ENCODE results near the gene CREM.

Gene CREM

GRCh38 chr10:35223016-35223415 is 96.4 kb downstream of the CREM start:
- no peak for DNase-seq

GRCh38 chr10:35224045-35224740 is 97.5 kb downstream of the CREM start:
- no peak for DNase-seq

DNA sequence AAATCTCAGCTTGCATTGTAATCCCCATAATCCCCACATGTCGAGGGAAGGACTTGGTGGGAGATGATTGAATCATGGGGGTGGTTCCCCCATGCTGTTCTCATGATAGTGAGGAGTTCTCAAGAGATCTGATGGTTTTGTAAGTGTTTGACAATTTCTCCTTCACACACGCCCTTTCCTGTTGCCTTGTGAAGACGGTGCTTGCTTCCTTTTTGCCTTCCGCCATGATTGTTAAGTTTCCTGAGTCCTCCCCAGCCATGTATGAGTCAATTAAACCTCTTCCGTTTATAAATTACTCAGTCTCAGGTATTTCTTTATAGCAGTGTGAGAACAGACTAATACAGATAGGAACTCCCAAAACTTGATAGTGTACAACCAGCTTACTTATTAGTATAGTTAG is 98.6 kb downstream of the CREM start:
- DNase-seq, result no peak

DNA sequence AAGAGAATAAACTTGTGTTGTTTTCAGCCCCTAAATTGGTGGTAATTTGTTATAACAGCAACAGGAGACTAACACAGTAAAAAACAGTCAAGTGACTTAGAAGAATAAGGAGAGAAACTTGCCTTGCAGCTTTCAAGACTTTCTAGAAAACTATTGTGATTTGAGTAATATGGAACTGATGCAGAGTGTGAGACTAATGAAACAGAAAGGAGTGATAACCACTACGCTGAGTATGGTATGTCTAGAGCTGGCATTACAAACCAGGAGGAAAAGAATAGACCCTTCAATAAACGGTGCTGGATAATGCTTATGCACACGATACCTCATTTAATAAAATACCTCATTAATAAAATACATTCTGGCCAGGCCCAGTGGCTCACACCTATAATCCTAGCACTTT is 99.9 kb downstream of the CREM start:
- no peak for DNase-seq

DNA sequence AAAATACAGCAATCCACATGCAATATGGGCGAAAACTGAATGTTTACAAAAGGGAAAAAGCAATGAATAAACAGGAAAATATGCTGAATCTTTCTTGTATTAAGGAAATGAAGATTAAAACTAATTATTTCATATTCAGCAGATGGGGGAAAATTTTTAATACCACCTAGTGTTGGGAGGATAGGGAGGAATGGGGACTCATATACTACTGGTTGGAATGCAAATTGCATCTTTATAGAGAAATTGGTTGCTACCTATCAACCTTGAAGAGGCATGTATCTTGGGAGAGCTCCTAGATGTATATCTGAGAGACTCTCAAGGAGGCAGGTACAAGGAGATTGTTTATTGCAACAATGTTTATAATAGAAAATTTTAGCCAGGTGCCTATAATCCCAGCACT is 101.4 kb downstream of the CREM start:
- no peak for DNase-seq

GRCh38 chr10:35231646-35232045 is 105.0 kb downstream of the CREM start:
- DNase-seq, result no peak

GRCh38 chr10:35232527-35232926 is 105.9 kb downstream of the CREM start:
- DNase-seq, result no peak

DNA sequence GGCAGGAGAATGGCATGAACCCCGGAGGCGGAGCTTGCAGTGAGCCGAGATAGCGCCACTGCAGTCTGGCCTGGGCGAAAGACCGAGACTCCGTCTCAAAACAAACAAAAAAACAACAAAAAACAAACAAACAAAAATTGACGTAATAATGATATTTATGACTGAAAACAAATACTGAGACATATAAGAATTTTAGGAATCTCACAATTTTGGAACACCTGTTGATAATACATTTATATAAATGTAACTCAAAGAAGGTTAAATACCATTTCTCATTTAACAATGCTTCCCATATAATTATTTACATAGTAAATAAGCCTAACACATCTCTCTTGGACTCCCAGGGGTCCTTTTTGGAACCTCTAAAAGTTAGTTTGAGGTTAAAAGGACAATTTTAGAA is 107.4 kb downstream of the CREM start:
- DNase-seq, result no peak

DNA sequence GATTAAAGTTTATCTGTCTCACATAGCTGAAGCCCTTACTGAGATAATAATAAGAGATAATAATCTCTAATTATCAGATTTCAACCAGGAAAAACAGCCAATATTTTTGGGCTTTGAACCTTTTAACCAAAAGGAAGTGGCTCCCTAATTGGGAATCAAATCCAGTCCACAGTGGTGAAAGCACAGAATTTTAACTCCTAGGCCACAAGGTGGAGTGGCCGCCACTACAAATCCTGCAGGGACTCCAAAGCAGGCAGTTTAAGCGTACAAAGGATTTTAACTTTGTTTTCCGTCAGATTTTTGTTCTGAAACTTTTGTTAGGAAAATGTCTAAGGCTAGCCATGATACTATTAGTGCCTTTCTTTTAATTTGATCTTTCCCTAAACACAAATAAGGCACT is 110.1 kb downstream of the CREM start:
- peak; percentile 23 for DNase-seq

GRCh38 chr10:35237766-35238512 is 111.3 kb downstream of the CREM start:
- DNase-seq, result no peak

GRCh38 chr10:35244549-35244948 is 117.9 kb downstream of the CREM start:
- no peak for DNase-seq

- no peak for DNase-seq
Measured at GRCh38 chr10:35246770-35247343, 120.2 kb downstream of the CREM start.

DNA sequence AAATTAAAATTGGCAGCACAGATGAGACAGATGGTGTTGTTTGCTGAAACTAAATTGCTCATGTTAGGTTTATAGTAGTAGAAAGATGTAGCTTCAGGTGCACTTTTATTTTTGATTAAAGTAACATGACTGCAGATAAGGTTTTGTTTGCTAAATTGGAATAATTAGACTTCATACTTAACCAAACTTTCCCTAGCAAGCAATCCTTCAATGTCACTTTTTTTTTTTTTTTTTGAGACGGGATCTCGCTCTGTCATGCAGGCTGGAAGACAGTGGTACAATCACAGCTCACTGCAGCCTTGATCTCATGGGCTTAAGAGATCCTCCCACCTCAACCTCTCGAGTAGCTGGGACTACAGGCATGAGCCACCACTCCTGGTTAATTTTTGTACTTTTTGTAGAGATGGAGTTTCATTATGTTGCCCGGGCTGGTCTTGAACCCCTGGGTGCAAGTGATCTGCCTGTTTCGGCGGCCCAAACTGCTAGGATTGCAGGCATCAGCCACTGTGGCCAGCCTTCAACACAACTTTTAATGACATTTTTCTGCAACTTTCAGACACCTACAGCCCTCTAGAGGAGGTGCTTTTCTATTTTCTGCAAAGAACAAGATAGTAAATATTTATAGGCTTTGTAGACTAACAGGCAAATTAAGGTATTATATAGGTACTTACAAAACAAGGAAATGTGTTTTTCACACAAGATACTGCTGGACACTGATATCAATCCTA is 124.9 kb downstream of the CREM start:
- DNase-seq, result no peak

DNA sequence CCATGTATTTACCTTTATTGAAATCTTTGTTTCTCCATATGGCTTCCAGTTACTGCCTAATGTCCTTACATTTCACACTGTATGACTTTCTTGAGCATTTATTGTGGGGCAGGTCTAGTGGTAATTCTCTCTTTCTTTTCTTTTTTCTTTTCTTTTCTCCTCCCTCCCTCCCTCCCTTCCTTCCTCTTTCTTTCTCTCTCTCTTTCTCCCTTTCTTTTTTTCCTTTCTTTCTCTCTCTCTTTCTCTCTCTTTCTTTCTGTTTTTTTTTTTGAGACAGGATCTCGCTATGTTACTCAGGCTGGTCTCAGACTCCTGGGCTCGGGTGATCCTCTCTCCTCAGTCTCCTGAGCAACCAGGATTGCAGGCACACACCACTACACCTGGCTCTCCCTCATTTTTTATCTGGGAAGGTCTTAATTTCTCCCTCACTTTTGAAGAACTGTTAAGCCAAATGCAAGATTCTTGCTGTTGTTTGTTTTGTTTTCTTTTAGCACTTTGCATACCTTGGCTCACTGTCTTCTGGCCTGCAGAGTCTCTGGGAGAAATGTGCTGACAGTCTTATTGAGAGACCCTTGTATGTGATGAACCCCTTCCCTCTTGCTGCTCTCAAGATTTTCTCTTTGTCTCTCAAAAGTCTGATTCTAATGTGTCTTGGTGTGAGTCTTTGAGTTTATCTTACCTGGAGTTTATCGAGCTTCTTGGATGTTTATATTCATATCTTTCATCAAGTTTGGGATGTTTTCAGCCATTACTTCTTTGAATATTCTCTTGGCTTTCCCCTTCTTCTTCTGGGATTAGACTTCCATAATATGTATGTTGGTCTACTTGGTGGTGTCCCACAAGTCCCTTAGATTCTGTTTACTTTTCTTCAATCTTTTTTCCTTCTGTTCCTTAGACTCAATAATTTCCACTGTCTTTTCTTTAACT is 130.7 kb downstream of the CREM start:
- no peak for DNase-seq

GRCh38 chr10:35259769-35260397 is 133.2 kb downstream of the CREM start:
- peak; percentile 93 for DNase-seq

DNA sequence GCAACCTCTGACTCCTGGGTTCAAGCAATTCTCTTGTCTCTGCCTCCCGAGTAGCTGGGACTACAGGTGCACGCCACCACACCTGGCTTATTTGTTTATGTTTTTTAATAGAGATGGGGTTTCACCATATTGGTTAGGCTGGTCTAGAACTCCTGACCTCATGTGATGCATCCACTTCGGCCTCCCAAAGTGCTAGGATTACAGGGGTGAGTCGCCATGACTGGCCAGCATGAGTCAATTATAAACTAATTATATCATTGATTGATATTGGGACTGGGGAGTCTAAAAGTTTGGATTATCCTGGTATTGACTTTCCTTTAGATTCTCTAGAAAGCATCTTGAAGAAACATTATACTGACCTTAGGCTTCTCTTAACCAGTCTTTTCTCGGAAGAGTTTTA is 135.8 kb downstream of the CREM start:
- DNase-seq, result no peak
